HepG2 (cell line): ENCODE data around the gene CHST14. TPM values are rescaled to one million over a fixed set of nuclear protein-coding genes. Genes with fewer than 3 reads are reported as not detected.

Source experiments
- AHR ChIP-seq: IDR thresholded peaks from 2 replicates; pipeline ENCODE4 v1.6.1; 2018; ENCODE audit warnings: missing genetic modification reagents, missing compliant biosample characterization
- ATF7-NPFF ChIP-seq: sonication (generic); formaldehyde crosslinking; IDR thresholded peaks from 2 replicates; pipeline ENCODE4 v1.8.1; 2023; ENCODE audit warnings: mild to moderate bottlenecking, low read depth, missing genetic modification reagents, moderate library complexity
- EP300 ChIP-seq, 3 experiments: sonication (generic) in 1 of 3; formaldehyde crosslinking in 1 of 3; IDR thresholded peaks; 2 replicates each; pipeline versions ENCODE4 v1.5.1 to v1.6.1; 2011 to 2020; ENCODE audit warnings: low read depth in 2 of 3, low read length in 2 of 3, borderline replicate concordance in 1 of 3, improper control_type of control experiment in 1 of 3, mild to moderate bottlenecking in 1 of 3, missing genetic modification reagents in 1 of 3, moderate library complexity in 1 of 3
- GABPB1 ChIP-seq: IDR thresholded peaks from 2 replicates; pipeline ENCODE4 v1.6.1; 2016; ENCODE audit warnings: mild to moderate bottlenecking, missing genetic modification reagents, moderate library complexity, missing compliant biosample characterization
- GMEB1 ChIP-seq: sonication (generic); formaldehyde crosslinking; IDR thresholded peaks from 2 replicates; pipeline ENCODE4 v1.5.1; 2020; ENCODE audit warnings: missing genetic modification reagents, mild to moderate bottlenecking, borderline replicate concordance
- HNF4G ChIP-seq, 2 experiments: sonication (generic) in 1 of 2; formaldehyde crosslinking in 1 of 2; IDR thresholded peaks; 2 replicates each; pipeline versions ENCODE4 v1.4.0 to v1.6.1; 2011 to 2020; ENCODE audit warnings: borderline replicate concordance in 2 of 2, low read depth in 2 of 2, mild to moderate bottlenecking in 2 of 2, low read length in 1 of 2, missing genetic modification reagents in 1 of 2, moderate library complexity in 1 of 2
- HNRNPH1 ChIP-seq: fragments of 200-400 bp; formaldehyde crosslinking; optimal IDR thresholded peaks from 2 replicates; pipeline ENCODE3; 2017; ENCODE audit warnings: mild to moderate bottlenecking, low read depth, low read length
- ISX ChIP-seq: sonication (generic); formaldehyde crosslinking; conservative IDR thresholded peaks from 2 replicates; pipeline ENCODE4 v1.5.0; 2020; ENCODE audit warnings: missing genetic modification reagents
- JUND ChIP-seq: sonication (generic); formaldehyde crosslinking; IDR thresholded peaks from 2 replicates; pipeline ENCODE4 v1.8.0; 2022; ENCODE audit warnings: mild to moderate bottlenecking, missing genetic modification reagents
- KLF12 ChIP-seq: sonication (generic); formaldehyde crosslinking; IDR thresholded peaks from 2 replicates; pipeline ENCODE4 v1.4.0; 2020; ENCODE audit warnings: missing genetic modification reagents, borderline replicate concordance
- MTERF4 ChIP-seq: sonication (generic); formaldehyde crosslinking; IDR thresholded peaks from 2 replicates; pipeline ENCODE4 v1.8.0; 2023; ENCODE audit warnings: mild to moderate bottlenecking, missing genetic modification reagents
- MYNN ChIP-seq: sonication (generic); formaldehyde crosslinking; IDR thresholded peaks from 2 replicates; pipeline ENCODE4 v1.4.0; 2020; ENCODE audit warnings: mild to moderate bottlenecking, low read depth, missing genetic modification reagents
- NFE2 ChIP-seq: sonication (generic); formaldehyde crosslinking; IDR thresholded peaks from 2 replicates; pipeline ENCODE4 v1.4.0; 2020; ENCODE audit warnings: missing genetic modification reagents
- ONECUT2 ChIP-seq: sonication (generic); formaldehyde crosslinking; IDR thresholded peaks from 2 replicates; pipeline ENCODE4 v1.4.0; 2020; ENCODE audit warnings: missing genetic modification reagents
- RFXAP ChIP-seq: sonication (generic); formaldehyde crosslinking; IDR thresholded peaks from 2 replicates; pipeline ENCODE4 v1.4.0; 2020; ENCODE audit warnings: missing genetic modification reagents, borderline replicate concordance
- SETDB1 ChIP-seq: sonication (generic); formaldehyde crosslinking; IDR thresholded peaks from 2 replicates; pipeline ENCODE4 v1.5.1; 2020; ENCODE audit warnings: missing genetic modification reagents, mild to moderate bottlenecking, borderline replicate concordance
- TGIF2 ChIP-seq: IDR thresholded peaks from 2 replicates; pipeline ENCODE4 v1.6.1; 2016; ENCODE audit warnings: control low read depth, missing compliant biosample characterization
- ZNF142 ChIP-seq: sonication (generic); formaldehyde crosslinking; IDR thresholded peaks from 2 replicates; pipeline ENCODE4 v1.4.0; 2020; ENCODE audit warnings: missing genetic modification reagents
- ZNF205 ChIP-seq: IDR thresholded peaks from 2 replicates; pipeline ENCODE4 v1.6.1; 2018; ENCODE audit warnings: missing biosample characterization, missing genetic modification reagents
- ZNF317 ChIP-seq: sonication (generic); formaldehyde crosslinking; IDR thresholded peaks from 2 replicates; pipeline ENCODE4 v1.5.0; 2020; ENCODE audit warnings: mild to moderate bottlenecking, missing genetic modification reagents
- ZNF552 ChIP-seq: sonication (generic); formaldehyde crosslinking; IDR thresholded peaks from 2 replicates; pipeline ENCODE4 v1.9.0; 2022; ENCODE audit warnings: missing genetic modification reagents, mild to moderate bottlenecking, borderline replicate concordance
- ZSCAN31 ChIP-seq: sonication (generic); formaldehyde crosslinking; IDR thresholded peaks from 2 replicates; pipeline ENCODE4 v1.5.0; 2020; ENCODE audit warnings: low read depth, mild to moderate bottlenecking, missing genetic modification reagents
- polyA plus RNA-seq, 8 experiments: library from polyadenylated mRNA; depleted of rRNA in 3 of 8; stranded (reverse) in 7 of 8; unstranded in 1 of 8; fragments of >200 nt; fragmentation: Illumina TruSeq in 4 of 8; extraction: Trizol in 4 of 8; gene quantifications; 2 replicates each; pipeline versions ENCODE4 v1.2.1 to v1.2.3, GENCODE V29; 2011 to 2016; ENCODE audit warnings: low read depth in 4 of 8, missing spikeins in 1 of 8, mixed read lengths in 1 of 8; ENCODE audit not compliant: insufficient read depth in 1 of 8
- total RNA-seq, 5 experiments: library from RNA; depleted of rRNA; stranded (reverse); fragments of >200 nt; fragmentation: Illumina TruSeq; extraction: Trizol; gene quantifications; 2 replicates each; pipeline ENCODE4 v1.2.3, GENCODE V29; 2016; ENCODE audit warnings: low read depth in 1 of 5

The CHST14 gene
- total and polyA plus RNA-seq, 2 of the 13 experiments (the other 11 are each of a cell fraction or from before 2014, with no cell fraction given), result 8.9 to 12.4 TPM

GRCh38 chr15:40506964-40507571, 36.3 kb downstream of the CHST14 start (continued):
- peak; percentile 74 for TF ChIP-seq ZNF142
- no peak for TF ChIP-seq ONECUT2
- no peak for TF ChIP-seq ZNF317 (CRISPR knock-in tag)
- no peak for TF ChIP-seq SETDB1 (CRISPR knock-in tag)
- TF ChIP-seq MTERF4 (CRISPR knock-in tag), result no peak
- TF ChIP-seq AHR, result no peak
- TF ChIP-seq NFE2 (CRISPR knock-in tag), result no peak
- no peak for TF ChIP-seq RFXAP (CRISPR knock-in tag)
- TF ChIP-seq ZNF552 (CRISPR knock-in tag), result no peak
- no peak for TF ChIP-seq ISX
- no peak for TF ChIP-seq HNRNPH1
- TF ChIP-seq ATF7-NPFF, result no peak
- peak; percentile 57; the same call in 1 of the 2 replicates for TF ChIP-seq GABPB1 (CRISPR knock-in tag)
- no peak for TF ChIP-seq MYNN
- no peak for TF ChIP-seq HNF4G (IDR thresholded peaks at IDR 0.05; ENCODE audit: borderline replicate concordance, low read depth, low read length)
- no peak for TF ChIP-seq HNF4G (CRISPR knock-in tag; IDR thresholded peaks at IDR 0.05; ENCODE audit: borderline replicate concordance, low read depth)
- TF ChIP-seq GMEB1, result peak; percentile 25; the same call in 1 of the 2 replicates
- no peak for TF ChIP-seq ZSCAN31
- TF ChIP-seq TGIF2 (CRISPR knock-in tag), result no peak
- no peak for TF ChIP-seq ZNF205 (CRISPR knock-in tag)
- TF ChIP-seq EP300 (IDR thresholded peaks at IDR 0.05; ENCODE audit: low read depth in 2 of 2, low read length in 2 of 2), result no peak
- no peak for TF ChIP-seq EP300 (CRISPR knock-in tag; IDR thresholded peaks at IDR 0.05; ENCODE audit: borderline replicate concordance)
- TF ChIP-seq JUND (CRISPR knock-in tag), result no peak
- TF ChIP-seq KLF12 (CRISPR knock-in tag), result no peak
